Measurements from ENCODE around the gene ADCYAP1R1.

ADCYAP1R1 gene

DNA sequence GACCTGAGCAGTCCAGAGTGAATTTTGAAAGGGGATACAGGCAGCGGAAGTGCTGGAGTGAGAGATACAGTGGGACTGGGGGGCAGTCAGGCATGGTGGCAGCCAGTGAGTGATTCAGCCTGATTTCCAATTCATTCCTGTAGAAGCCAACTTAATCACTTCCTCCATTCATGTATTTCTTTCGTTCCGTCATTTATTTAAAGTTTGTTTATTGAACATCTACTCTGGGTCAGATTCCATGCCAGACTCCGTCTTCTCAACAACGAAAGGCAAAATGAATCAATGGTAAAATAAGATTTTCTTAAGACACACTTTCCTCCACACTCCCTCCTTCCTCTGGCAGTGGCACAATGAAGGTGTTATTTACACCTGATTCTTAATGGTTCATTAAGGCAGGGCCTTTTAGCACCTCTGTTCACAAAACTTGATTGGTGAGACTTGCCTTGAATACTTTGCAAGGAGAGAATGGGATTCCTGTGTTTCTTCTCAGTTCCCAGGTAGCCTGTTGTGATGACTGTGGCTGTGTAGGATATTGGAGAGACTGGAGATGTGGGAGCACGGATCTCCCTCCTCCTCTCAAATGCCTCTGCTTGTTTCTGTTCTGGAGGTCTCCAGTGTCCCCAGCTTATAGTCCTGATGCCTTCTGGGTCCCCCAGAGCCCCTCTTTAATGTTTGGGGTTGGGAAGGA is 27.9 kb downstream of the ADCYAP1R1 start:
- no peak for DNase-seq (ENCODE audit: low read depth)

DNA sequence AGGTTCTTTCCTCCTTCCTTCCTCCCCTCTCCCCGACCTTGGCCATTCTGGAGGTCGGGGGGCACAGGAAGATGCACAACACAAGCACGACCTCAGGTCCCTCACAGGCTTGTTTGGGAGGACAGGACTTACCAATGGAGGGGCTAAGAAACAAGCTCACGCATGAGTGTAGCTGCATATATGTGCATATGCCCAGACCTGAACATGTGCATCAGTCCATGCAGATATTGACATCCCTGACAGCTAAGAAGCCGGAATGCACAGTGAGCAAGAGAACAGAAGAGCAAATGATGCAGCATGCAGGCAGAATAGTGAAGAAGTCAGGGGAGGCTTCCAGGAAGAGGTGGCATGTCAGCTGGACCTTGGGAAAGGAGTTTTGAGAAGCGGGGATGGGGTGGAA is 28.7 kb downstream of the ADCYAP1R1 start:
- TF ChIP-seq, protein P1, sequence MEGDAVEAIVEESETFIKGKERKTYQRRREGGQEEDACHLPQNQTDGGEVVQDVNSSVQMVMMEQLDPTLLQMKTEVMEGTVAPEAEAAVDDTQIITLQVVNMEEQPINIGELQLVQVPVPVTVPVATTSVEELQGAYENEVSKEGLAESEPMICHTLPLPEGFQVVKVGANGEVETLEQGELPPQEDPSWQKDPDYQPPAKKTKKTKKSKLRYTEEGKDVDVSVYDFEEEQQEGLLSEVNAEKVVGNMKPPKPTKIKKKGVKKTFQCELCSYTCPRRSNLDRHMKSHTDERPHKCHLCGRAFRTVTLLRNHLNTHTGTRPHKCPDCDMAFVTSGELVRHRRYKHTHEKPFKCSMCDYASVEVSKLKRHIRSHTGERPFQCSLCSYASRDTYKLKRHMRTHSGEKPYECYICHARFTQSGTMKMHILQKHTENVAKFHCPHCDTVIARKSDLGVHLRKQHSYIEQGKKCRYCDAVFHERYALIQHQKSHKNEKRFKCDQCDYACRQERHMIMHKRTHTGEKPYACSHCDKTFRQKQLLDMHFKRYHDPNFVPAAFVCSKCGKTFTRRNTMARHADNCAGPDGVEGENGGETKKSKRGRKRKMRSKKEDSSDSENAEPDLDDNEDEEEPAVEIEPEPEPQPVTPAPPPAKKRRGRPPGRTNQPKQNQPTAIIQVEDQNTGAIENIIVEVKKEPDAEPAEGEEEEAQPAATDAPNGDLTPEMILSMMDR (IDR thresholded peaks at IDR 0.05; ENCODE audit: control insufficient read depth, insufficient read depth, low read depth, low read length, missing control alignments), result no peak
- no peak for DNase-seq (ENCODE audit: low read depth)
- no peak overlapping the region for H3K4me3 ChIP-seq (ENCODE audit: control insufficient read depth, low read depth, low read length)

More for the DNA sequence above, 27.9 kb downstream of the ADCYAP1R1 start:
- TF ChIP-seq, protein P1 (IDR thresholded peaks at IDR 0.05; ENCODE audit: control insufficient read depth, insufficient read depth, low read depth, low read length, missing control alignments), result no peak
- no peak overlapping the region for H3K4me3 ChIP-seq (ENCODE audit: control insufficient read depth, low read depth, low read length)

DNA sequence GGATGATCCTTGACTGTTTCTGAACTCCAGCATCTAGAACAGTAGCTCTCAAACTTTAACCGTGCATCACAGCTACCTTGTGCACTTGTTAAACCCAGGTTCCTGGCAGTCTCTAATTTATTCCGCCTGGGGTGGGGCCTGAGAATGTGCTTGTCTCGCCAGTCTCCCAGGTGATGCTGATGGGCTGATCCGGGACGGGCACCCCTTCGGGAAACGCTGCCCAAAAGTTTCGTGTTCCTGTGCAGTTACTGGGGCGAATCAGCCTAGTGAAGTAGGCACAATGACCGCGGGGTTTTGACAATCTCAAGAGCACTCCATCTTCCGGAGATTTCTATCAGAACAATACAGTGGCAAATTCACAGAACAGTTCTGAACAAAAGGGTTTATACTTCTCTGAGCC is 29.9 kb downstream of the ADCYAP1R1 start:
- TF ChIP-seq, protein P1 (IDR thresholded peaks at IDR 0.05; ENCODE audit: control insufficient read depth, insufficient read depth, low read depth, low read length, missing control alignments), result no peak
- DNase-seq (ENCODE audit: low read depth), result no peak

DNA sequence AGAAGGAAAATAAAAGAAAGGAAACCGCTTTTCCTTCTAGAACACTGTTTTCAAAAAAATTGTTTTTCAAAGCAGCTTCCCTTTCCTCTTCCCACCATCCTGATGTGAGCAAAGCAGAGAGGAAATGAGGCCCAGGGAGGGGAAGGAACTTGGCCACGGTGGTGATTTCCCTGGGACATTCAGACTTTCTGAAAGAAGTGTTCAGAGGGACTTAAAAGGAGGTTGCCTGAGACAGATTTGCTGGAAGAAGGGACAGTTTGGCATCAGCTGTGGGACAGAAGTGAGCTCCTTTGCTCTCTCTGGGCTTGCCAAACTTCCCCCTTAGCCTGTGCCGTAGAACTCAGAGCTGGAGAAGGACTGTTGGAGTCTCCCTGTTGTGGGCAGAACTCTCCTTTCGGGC is 30.3 kb downstream of the ADCYAP1R1 start:
- TF ChIP-seq, protein P1 (IDR thresholded peaks at IDR 0.05; ENCODE audit: control insufficient read depth, insufficient read depth, low read depth, low read length, missing control alignments), result no peak
- H3K4me3 ChIP-seq (ENCODE audit: control insufficient read depth, low read depth, low read length), result no peak overlapping the region
- DNase-seq (ENCODE audit: low read depth), result no peak

More for the DNA sequence above, 29.9 kb downstream of the ADCYAP1R1 start:
- H3K4me3 ChIP-seq (ENCODE audit: control insufficient read depth, low read depth, low read length), result no peak overlapping the region

DNA sequence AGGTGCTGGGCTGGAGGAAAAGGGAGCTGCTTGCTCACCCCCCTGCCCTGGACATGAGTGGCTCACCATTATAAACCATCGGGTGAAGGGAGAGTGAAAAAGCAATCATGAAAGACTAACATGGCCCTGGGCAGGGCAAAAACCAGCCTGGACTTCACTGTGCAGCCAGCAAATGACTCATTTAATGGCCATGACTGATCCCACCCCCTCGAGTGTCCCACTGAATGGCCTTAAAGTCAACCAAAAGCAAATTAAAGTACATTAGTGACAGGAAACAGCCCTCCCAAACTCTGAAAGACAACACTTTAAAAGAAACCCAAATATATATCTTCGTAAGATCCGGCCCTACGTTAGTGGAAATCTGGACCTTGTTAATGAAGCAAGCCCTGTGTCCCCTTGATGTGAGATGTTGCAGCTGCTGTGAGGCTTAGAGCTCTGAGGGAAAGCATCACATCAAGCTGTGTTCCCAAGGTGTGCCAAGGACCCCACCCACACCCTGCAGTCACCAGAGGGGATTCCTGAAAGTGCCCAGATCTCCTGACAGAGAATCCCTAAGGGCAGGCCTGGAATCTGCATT is 31.2 kb downstream of the ADCYAP1R1 start:
- TF ChIP-seq, protein P1 (IDR thresholded peaks at IDR 0.05; ENCODE audit: control insufficient read depth, insufficient read depth, low read depth, low read length, missing control alignments), result no peak
- H3K4me3 ChIP-seq (ENCODE audit: control insufficient read depth, low read depth, low read length), result no peak overlapping the region
- no peak for DNase-seq (ENCODE audit: low read depth)

DNA sequence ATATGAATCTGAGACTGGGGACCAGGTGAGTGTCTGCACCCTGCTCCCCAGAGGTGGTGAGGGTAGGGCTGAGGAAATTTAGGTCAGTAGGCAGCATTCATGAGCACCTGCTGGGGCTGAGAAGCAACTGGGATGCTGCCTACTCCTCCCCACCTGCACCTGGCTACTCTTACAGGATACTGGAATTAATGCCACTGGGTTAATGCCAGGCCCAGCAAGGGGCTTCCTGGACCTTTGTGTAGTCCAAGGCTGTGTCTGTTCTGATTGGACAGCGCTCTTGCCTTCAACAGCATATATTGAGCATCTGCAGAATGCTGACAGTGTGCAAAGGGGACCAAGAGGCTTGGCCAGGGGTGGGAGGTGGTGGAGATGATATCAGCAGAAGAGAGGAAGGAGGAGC is 32.1 kb downstream of the ADCYAP1R1 start:
- no peak overlapping the region for H3K4me3 ChIP-seq (ENCODE audit: control insufficient read depth, low read depth, low read length)
- TF ChIP-seq, protein P1 (IDR thresholded peaks at IDR 0.05; ENCODE audit: control insufficient read depth, insufficient read depth, low read depth, low read length, missing control alignments), result no peak
- DNase-seq (ENCODE audit: low read depth), result no peak

Measured in AG09309 (cell line).